ENCODE measurements around the gene OBP2B.

- TF ChIP-seq POLR2AphosphoS5 (IDR thresholded peaks at IDR 0.05; ENCODE audit: borderline replicate concordance, low read depth, low read length) = no peak
- no peak for TF ChIP-seq EZH2 (IDR thresholded peaks at IDR 0.05)
- no peak for TF ChIP-seq FOXP2 (optimal IDR thresholded peaks at IDR 0.05; ENCODE audit: control extremely low read depth, extremely low read length, insufficient read depth)
Measured at GRCh38 chr9:133242991-133243390, 33.9 kb upstream of the OBP2B start.
